MM.1S (cell line): ENCODE data around the gene PPP4R4.

Experiments used
- DNase-seq: peaks from one replicate; pipeline ENCODE4 v3.0.0-alpha.2; 2015
- H2AFZ ChIP-seq: fragments of 300-600 bp; sonication (generic); 2 replicates; pipeline ENCODE4 v1.6.0; 2016; ENCODE audit warnings: antibody characterized with exemption, low read length
- H3F3A ChIP-seq: fragments of 300-600 bp; sonication (generic); 2 replicates; pipeline ENCODE4 v1.6.1; 2016; ENCODE audit warnings: mild to moderate bottlenecking, antibody characterized with exemption, low read length, moderate library complexity, mixed read lengths; ENCODE audit not compliant: insufficient read depth
- H3K27ac ChIP-seq: fragments of 300-600 bp; sonication (generic); 2 replicates; pipeline ENCODE4 v1.5.1; 2016; ENCODE audit warnings: mild to moderate bottlenecking, low read length
- H3K27me3 ChIP-seq: fragments of 300-600 bp; sonication (generic); replicated peaks from 2 replicates; pipeline ENCODE4 v1.6.0; 2016; ENCODE audit warnings: low read length; ENCODE audit not compliant: insufficient read depth
- H3K36me3 ChIP-seq: fragments of 300-600 bp; sonication (generic); replicated peaks from 2 replicates; pipeline ENCODE4 v1.6.1; 2016; ENCODE audit warnings: mild to moderate bottlenecking, low read length, mixed read lengths; ENCODE audit not compliant: insufficient read depth
- H3K4me1 ChIP-seq: fragments of 300-600 bp; sonication (generic); 2 replicates; pipeline ENCODE4 v1.6.1; 2016; ENCODE audit warnings: low read length, mixed read lengths
- H3K4me2 ChIP-seq: fragments of 300-600 bp; sonication (generic); 2 replicates; pipeline ENCODE4 v1.6.0; 2016; ENCODE audit warnings: low read depth, low read length
- H3K4me3 ChIP-seq: fragments of 300-600 bp; sonication (generic); 2 replicates; pipeline ENCODE4 v1.5.1; 2016; ENCODE audit warnings: low read length, mixed read lengths
- H3K79me2 ChIP-seq: fragments of 300-600 bp; sonication (generic); 2 replicates; pipeline ENCODE4 v1.6.1; 2016; ENCODE audit warnings: mixed run types, low read length, mixed read lengths
- H3K9ac ChIP-seq: fragments of 300-600 bp; sonication (generic); 2 replicates; pipeline ENCODE4 v1.6.1; 2016; ENCODE audit warnings: low read length, mixed read lengths
- H3K9me2 ChIP-seq: fragments of 300-600 bp; sonication (generic); replicated peaks from 2 replicates; pipeline ENCODE4 v1.6.1; 2016; ENCODE audit warnings: mild to moderate bottlenecking, low read length, mixed read lengths; ENCODE audit not compliant: insufficient read depth
- H3K9me3 ChIP-seq: fragments of 300-600 bp; sonication (generic); replicated peaks from 2 replicates; pipeline ENCODE4 v1.6.1; 2016; ENCODE audit warnings: mild to moderate bottlenecking, low read length, mixed read lengths; ENCODE audit not compliant: insufficient read depth
- H4K20me1 ChIP-seq: fragments of 300-600 bp; sonication (generic); 2 replicates; pipeline ENCODE4 v1.6.1; 2016; ENCODE audit warnings: mild to moderate bottlenecking, low read length, moderate library complexity, mixed read lengths; ENCODE audit not compliant: insufficient read depth
- EZH2 ChIP-seq: fragments of 300-600 bp; sonication (generic); optimal IDR thresholded peaks from 2 replicates; pipeline ENCODE3; 2017; ENCODE audit warnings: low read depth, mild to moderate bottlenecking, antibody characterized with exemption, low read length, mixed read lengths
- EZH2phosphoT487 ChIP-seq: fragments of 300-600 bp; sonication (generic); IDR thresholded peaks from 2 replicates; pipeline ENCODE4 v1.6.1; 2018; ENCODE audit warnings: antibody characterized with exemption, low read length
- TF ChIP-seq, protein P1 (sequence below): fragments of 300-600 bp; sonication (generic); IDR thresholded peaks from 2 replicates; pipeline ENCODE4 v1.5.1; 2016; ENCODE audit warnings: antibody characterized with exemption, low read length, mixed read lengths

The PPP4R4 gene

DNA sequence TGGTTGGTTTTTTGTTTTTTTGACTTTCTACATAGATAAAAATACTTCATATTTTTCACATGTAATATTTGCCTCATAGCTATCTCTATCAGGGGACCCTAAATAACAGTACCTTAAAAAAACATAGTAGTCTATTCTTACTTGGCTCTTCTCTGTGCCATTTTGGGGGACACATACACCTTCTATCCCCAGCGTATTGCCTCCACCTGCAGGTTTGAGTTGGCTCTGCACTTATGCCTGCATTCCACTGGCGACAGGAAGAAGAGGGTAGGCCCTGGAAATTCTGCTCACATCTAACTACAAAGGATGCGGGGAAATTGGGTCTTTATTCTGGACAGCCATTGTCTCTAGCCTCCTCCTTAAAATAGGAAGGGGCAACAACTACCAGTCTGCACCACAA lies 30.9 kb upstream of the PPP4R4 start:
- Histone ChIP-seq H3K9me2 (no peaks in the 10 kb centered on the region), H2AFZ (no peak overlapping the region), H4K20me1 (no peaks in the 10 kb centered on the region), H3F3A (no peaks in the 10 kb centered on the region), H3K27me3 (no peaks in the 10 kb centered on the region), H3K4me3 (no peak overlapping the region), H3K79me2 (no peaks in the 10 kb centered on the region), H3K9me3 (no peaks in the 10 kb centered on the region), H3K36me3 (no peaks in the 10 kb centered on the region), H3K4me2 (no peak overlapping the region), H3K4me1 (no peaks in the 10 kb centered on the region), H3K27ac (no peak overlapping the region), H3K9ac (no peak overlapping the region)
- no peak for DNase-seq
- TF ChIP-seq EZH2 = no peak
- no peak for TF ChIP-seq EZH2phosphoT487
- TF ChIP-seq, protein P1, sequence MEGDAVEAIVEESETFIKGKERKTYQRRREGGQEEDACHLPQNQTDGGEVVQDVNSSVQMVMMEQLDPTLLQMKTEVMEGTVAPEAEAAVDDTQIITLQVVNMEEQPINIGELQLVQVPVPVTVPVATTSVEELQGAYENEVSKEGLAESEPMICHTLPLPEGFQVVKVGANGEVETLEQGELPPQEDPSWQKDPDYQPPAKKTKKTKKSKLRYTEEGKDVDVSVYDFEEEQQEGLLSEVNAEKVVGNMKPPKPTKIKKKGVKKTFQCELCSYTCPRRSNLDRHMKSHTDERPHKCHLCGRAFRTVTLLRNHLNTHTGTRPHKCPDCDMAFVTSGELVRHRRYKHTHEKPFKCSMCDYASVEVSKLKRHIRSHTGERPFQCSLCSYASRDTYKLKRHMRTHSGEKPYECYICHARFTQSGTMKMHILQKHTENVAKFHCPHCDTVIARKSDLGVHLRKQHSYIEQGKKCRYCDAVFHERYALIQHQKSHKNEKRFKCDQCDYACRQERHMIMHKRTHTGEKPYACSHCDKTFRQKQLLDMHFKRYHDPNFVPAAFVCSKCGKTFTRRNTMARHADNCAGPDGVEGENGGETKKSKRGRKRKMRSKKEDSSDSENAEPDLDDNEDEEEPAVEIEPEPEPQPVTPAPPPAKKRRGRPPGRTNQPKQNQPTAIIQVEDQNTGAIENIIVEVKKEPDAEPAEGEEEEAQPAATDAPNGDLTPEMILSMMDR = peak; percentile 29

DNA sequence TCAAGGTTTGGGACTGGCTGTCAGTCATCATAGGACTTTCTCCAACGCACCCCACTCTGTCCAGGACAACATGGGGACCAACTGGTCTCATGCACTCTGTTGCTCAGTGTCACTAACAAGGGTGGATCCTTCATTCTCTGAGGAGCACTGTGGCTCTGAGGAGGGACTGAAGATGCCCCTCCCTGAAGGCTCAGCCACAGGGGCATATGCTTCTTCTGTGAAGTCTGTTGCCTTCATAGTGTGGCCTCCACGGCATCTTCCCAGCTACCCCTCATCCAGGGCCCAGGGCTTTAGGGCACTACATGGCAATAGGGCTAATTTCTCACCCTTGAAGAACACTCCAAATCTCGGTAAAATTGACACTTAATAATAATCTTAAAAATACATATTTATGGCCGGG lies 30.4 kb upstream of the PPP4R4 start:
- Histone ChIP-seq H3K36me3 (no peaks in the 10 kb centered on the region), H3K9ac (no peak overlapping the region), H3F3A (no peaks in the 10 kb centered on the region), H2AFZ (no peak overlapping the region), H3K4me1 (no peaks in the 10 kb centered on the region), H3K9me3 (no peaks in the 10 kb centered on the region), H3K27me3 (no peaks in the 10 kb centered on the region), H3K27ac (no peak overlapping the region), H4K20me1 (no peaks in the 10 kb centered on the region), H3K4me2 (no peak overlapping the region), H3K4me3 (no peak overlapping the region), H3K9me2 (no peaks in the 10 kb centered on the region), H3K79me2 (no peaks in the 10 kb centered on the region)
- DNase-seq = no peak
- TF ChIP-seq, protein P1 = no peak
- TF ChIP-seq EZH2phosphoT487 = no peak
- TF ChIP-seq EZH2 = no peak

- no peak for DNase-seq
- no peaks in the 10 kb centered on the region for H3K27me3 ChIP-seq
- H3K79me2 ChIP-seq = no peaks in the 10 kb centered on the region
- H4K20me1 ChIP-seq = no peaks in the 10 kb centered on the region
- no peak overlapping the region for H2AFZ ChIP-seq
- H3K9ac ChIP-seq = no peak overlapping the region
- no peaks in the 10 kb centered on the region for H3K36me3 ChIP-seq
- H3K27ac ChIP-seq = no peak overlapping the region
- H3K9me3 ChIP-seq = no peaks in the 10 kb centered on the region
- TF ChIP-seq, protein P1 = no peak
- TF ChIP-seq EZH2phosphoT487 (no peak), EZH2 (no peak)
- H3K4me3 ChIP-seq = no peak overlapping the region
- no peaks in the 10 kb centered on the region for H3K9me2 ChIP-seq
- H3K4me1 ChIP-seq = no peaks in the 10 kb centered on the region
- no peaks in the 10 kb centered on the region for H3F3A ChIP-seq
- no peak overlapping the region for H3K4me2 ChIP-seq
Observed at GRCh38 chr14:94144765-94145164, 29.4 kb upstream of the PPP4R4 start.
